GM23338 (cell line): Measurements from ENCODE around the gene MYBPC2. TPM values are rescaled to one million over a fixed set of nuclear protein-coding genes. Genes with fewer than 3 reads are reported as not detected.

ENCODE experiments used
- ATAC-seq: fragments of 200-7000 bp; cut with Tn5 transposase; 3 replicates; pipeline ENCODE4 v1.9.1; 2020
- DNase-seq: peaks from one replicate; pipeline ENCODE4 v3.0.0-alpha.2; 2015; ENCODE audit warnings: low spot score
- H2AFZ ChIP-seq: fragments of 200-600 bp; sonication (generic); 2 replicates; pipeline ENCODE4 v1.8.0; 2016; ENCODE audit warnings: antibody characterized with exemption, mild to moderate bottlenecking, moderate library complexity
- H3F3A ChIP-seq: fragments of 200-600 bp; sonication (generic); replicated peaks from 2 replicates; pipeline ENCODE4 v1.8.0; 2017; ENCODE audit warnings: antibody characterized with exemption, mixed run types, low read depth
- H3K27ac ChIP-seq: fragments of 200-600 bp; sonication (generic); 2 replicates; pipeline ENCODE4 v1.6.1; 2016; ENCODE audit warnings: low read depth
- H3K27me3 ChIP-seq: fragments of 200-600 bp; sonication (generic); 2 replicates; pipeline ENCODE4 v1.8.0; 2016; ENCODE audit warnings: mild to moderate bottlenecking, mixed run types, moderate library complexity; ENCODE audit not compliant: insufficient read depth
- H3K36me3 ChIP-seq: fragments of 200-600 bp; sonication (generic); 2 replicates; pipeline ENCODE4 v1.8.0; 2016; ENCODE audit warnings: mild to moderate bottlenecking; ENCODE audit not compliant: insufficient read depth
- H3K4me1 ChIP-seq: fragments of 200-600 bp; sonication (generic); 2 replicates; pipeline ENCODE4 v1.8.0; 2016; ENCODE audit warnings: mild to moderate bottlenecking, moderate library complexity; ENCODE audit not compliant: insufficient read depth
- H3K4me2 ChIP-seq: fragments of 200-600 bp; sonication (generic); 2 replicates; pipeline ENCODE4 v1.7.1; 2017; ENCODE audit warnings: mixed run types
- H3K4me3 ChIP-seq: fragments of 200-600 bp; sonication (generic); 2 replicates; pipeline ENCODE4 v1.6.1; 2016; ENCODE audit warnings: mixed run types
- H3K79me2 ChIP-seq: fragments of 200-600 bp; sonication (generic); replicated peaks from 2 replicates; pipeline ENCODE4 v1.8.0; 2017; ENCODE audit warnings: mild to moderate bottlenecking; ENCODE audit not compliant: insufficient read depth
- H3K9me2 ChIP-seq: fragments of 200-600 bp; sonication (generic); 2 replicates; pipeline ENCODE4 v1.8.0; 2017; ENCODE audit not compliant: insufficient read depth
- H4K20me1 ChIP-seq: fragments of 200-600 bp; sonication (generic); replicated peaks from 2 replicates; pipeline ENCODE4 v1.8.0; 2017; ENCODE audit warnings: mild to moderate bottlenecking; ENCODE audit not compliant: insufficient read depth
- H3K27ac Mint-ChIP-seq: 2 replicates; pipeline ENCODE4 v1.8.0; 2020; ENCODE audit warnings: inconsistent platforms, mild to moderate bottlenecking, moderate library complexity, mixed read lengths
- H3K27me3 Mint-ChIP-seq: 3 replicates; pipeline ENCODE4 v1.8.0; 2022; ENCODE audit warnings: low read depth, mild to moderate bottlenecking, moderate library complexity, mixed read lengths, inconsistent platforms; ENCODE audit not compliant: insufficient read depth, poor library complexity
- H3K36me3 Mint-ChIP-seq: 3 replicates; pipeline ENCODE4 v1.8.0; 2021; ENCODE audit warnings: low read depth, mild to moderate bottlenecking, inconsistent platforms, moderate library complexity, mixed read lengths
- H3K4me1 Mint-ChIP-seq: 3 replicates; pipeline ENCODE4 v1.8.0; 2020; ENCODE audit warnings: mild to moderate bottlenecking, inconsistent platforms, mixed read lengths
- H3K4me3 Mint-ChIP-seq: 3 replicates; pipeline ENCODE4 v1.8.0; 2021; ENCODE audit warnings: moderate library complexity, mild to moderate bottlenecking, inconsistent platforms, mixed read lengths
- H3K9me3 Mint-ChIP-seq: 3 replicates; pipeline ENCODE4 v1.8.0; 2020; ENCODE audit warnings: moderate library complexity, mild to moderate bottlenecking, inconsistent platforms, mixed read lengths
- CREB1 ChIP-seq: fragments of 250-450 bp; sonication (Bioruptor Pico); IDR thresholded peaks from 2 replicates; pipeline ENCODE4 v1.5.0; 2020; ENCODE audit warnings: low read depth, mild to moderate bottlenecking, moderate library complexity
- ETS1 ChIP-seq: IDR thresholded peaks from 2 replicates; pipeline ENCODE4 v1.6.1; 2016; ENCODE audit warnings: antibody characterized with exemption
- EZH2 ChIP-seq: fragments of 200-600 bp; sonication (generic); IDR thresholded peaks from one replicate; pipeline ENCODE4 v1.8.0; 2017; ENCODE audit warnings: antibody characterized with exemption, mild to moderate bottlenecking, low read depth; ENCODE audit not compliant: unreplicated experiment
- EZH2phosphoT487 ChIP-seq: fragments of 200-600 bp; sonication (generic); IDR thresholded peaks from one replicate; pipeline ENCODE4 v1.8.1; 2018; ENCODE audit warnings: antibody characterized with exemption; ENCODE audit not compliant: unreplicated experiment
- NANOG ChIP-seq: IDR thresholded peaks from 2 replicates; pipeline ENCODE4 v1.6.1; 2016; ENCODE audit warnings: antibody characterized with exemption, borderline replicate concordance
- POLR2AphosphoS5 ChIP-seq: IDR thresholded peaks from 2 replicates; pipeline ENCODE4 v1.6.1; 2016; ENCODE audit warnings: antibody characterized with exemption, low read depth
- STAT1 ChIP-seq: IDR thresholded peaks from one replicate; pipeline ENCODE4 v1.6.1; 2016; ENCODE audit warnings: antibody characterized with exemption; ENCODE audit not compliant: unreplicated experiment
- ZNF114 ChIP-seq: fragments of 250-450 bp; sonication (Bioruptor Pico); IDR thresholded peaks from 2 replicates; pipeline ENCODE4 v1.5.0; 2020; ENCODE audit warnings: mild to moderate bottlenecking, moderate library complexity
- ZNF331 ChIP-seq: fragments of 250-450 bp; sonication (Bioruptor Pico); IDR thresholded peaks from 2 replicates; pipeline ENCODE4 v1.5.0; 2020; ENCODE audit warnings: low read depth, mild to moderate bottlenecking, moderate library complexity
- ZNF462 ChIP-seq: fragments of 250-450 bp; sonication (Bioruptor Pico); IDR thresholded peaks from 2 replicates; pipeline ENCODE4 v1.5.0; 2020; ENCODE audit warnings: mild to moderate bottlenecking, moderate library complexity
- polyA plus RNA-seq: library from polyadenylated mRNA; unstranded; fragments of >200 nt; fragmentation: Nextera tagmentation; extraction: Ambion mirVana; gene quantifications from 2 replicates; pipeline ENCODE4 v1.2.1, GENCODE V29; 2016
- total RNA-seq: library from RNA; depleted of rRNA; stranded (reverse); fragments of >200 nt; shearing (Covaris generic); gene quantifications from 2 replicates; pipeline ENCODE4 v1.2.3, GENCODE V29; 2014
- TF ChIP-seq, protein P1 (sequence below), 2 experiments: fragments of 200-600 bp in 1 of 2; sonication (generic) in 1 of 2; conservative IDR thresholded peaks; 2 replicates each; pipeline versions ENCODE4 v1.5.1 to v1.6.1; 2016 to 2017; ENCODE audit warnings: antibody characterized with exemption in 2 of 2, low read depth in 2 of 2, mild to moderate bottlenecking in 2 of 2, moderate library complexity in 1 of 2

MYBPC2 gene
- total and polyA plus RNA-seq, 2 experiments from 2014 or later = 4.2 to 5.9 TPM

DNA sequence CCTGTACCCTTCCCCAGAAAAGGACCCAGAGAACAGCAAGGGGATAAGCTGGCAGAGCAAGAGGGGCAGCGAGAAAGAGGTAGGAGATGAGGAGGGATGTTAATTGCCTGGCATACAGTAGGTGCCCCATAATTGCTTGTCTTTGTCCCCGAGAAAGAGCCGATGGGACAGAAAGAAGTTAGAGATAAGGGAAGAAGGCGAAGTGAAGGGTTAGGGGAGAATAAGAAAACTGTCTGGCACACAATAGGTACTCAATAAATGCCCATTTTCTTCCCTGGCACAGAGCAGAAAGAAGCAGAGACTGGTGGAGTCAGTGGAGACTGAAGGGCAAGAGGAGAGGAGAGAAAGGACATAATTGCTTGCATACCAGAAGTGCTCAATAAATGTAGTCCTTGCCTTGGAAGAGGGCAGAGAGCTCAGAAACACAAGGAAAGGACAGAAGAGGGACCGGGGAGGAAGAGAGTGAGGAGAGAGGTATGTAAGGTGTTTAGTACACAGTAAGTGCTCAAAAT lies 62.4 kb downstream of the MYBPC2 start (continued):
- TF ChIP-seq, protein P1, sequence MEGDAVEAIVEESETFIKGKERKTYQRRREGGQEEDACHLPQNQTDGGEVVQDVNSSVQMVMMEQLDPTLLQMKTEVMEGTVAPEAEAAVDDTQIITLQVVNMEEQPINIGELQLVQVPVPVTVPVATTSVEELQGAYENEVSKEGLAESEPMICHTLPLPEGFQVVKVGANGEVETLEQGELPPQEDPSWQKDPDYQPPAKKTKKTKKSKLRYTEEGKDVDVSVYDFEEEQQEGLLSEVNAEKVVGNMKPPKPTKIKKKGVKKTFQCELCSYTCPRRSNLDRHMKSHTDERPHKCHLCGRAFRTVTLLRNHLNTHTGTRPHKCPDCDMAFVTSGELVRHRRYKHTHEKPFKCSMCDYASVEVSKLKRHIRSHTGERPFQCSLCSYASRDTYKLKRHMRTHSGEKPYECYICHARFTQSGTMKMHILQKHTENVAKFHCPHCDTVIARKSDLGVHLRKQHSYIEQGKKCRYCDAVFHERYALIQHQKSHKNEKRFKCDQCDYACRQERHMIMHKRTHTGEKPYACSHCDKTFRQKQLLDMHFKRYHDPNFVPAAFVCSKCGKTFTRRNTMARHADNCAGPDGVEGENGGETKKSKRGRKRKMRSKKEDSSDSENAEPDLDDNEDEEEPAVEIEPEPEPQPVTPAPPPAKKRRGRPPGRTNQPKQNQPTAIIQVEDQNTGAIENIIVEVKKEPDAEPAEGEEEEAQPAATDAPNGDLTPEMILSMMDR (conservative IDR thresholded peaks at IDR 0.05; ENCODE audit: low read depth in 2 of 2) = no peak

DNA sequence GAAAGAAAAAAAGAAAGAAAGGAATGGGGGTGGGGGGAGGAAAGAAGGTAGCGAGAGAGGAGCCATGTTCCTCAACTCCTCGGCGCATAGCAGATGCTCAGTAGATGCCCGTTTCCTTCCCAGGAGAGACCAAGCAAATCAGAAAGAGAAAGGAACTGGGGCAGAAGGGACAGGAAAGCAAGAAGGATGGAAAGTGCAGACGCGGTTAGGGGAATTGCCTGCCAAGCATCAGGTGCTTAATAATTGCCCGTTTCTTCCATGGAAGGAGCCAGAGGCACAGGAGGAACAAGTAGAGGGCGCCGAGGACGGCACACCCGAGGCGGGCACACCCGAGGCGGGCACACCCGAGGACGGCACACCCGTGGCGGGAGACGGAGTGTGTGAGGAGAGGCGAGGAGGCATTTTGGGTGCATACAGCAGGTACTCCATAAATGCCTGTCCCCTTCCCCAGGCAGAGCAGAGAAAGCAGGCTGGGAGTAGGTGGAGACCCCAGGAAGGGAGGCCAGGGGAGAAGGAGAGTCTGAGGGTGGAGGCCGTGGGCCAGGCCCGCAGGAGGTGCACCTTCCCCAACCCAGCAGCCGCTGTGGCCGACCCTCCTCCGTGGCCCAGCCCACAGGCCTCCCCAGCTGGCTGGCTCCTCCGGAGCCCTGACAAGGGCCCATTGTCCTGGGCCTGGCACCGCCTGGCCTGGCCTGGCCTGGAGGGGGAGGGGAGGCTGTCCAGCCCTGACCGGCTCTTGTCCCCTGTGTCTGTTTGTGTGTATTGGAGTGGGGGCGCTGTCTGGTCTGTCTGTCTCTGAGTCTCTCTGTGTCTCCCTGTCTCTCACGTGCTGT lies 63.7 kb downstream of the MYBPC2 start:
- no peak overlapping the region for H3K27ac Mint-ChIP-seq
- no peaks in the 10 kb centered on the region for H3K36me3 ChIP-seq
- H3K4me3 Mint-ChIP-seq = no peak overlapping the region
- peaks cover 91% of the 10 kb centered on the region for H3K27me3 ChIP-seq
- DNase-seq (peak; percentile 59), ATAC-seq (no peak)
- H3K79me2 ChIP-seq = no peaks in the 10 kb centered on the region
- H3K4me1 Mint-ChIP-seq = no peaks in the 10 kb centered on the region; the same call in 2 of the 3 replicates
- no peak overlapping the region for H3K4me3 ChIP-seq
- no peaks in the 10 kb centered on the region for H3F3A ChIP-seq
- H3K4me1 ChIP-seq = peaks cover 11% of the 10 kb centered on the region; the same call in 1 of the 2 replicates
- H3K36me3 Mint-ChIP-seq = peaks cover 34% of the 10 kb centered on the region
- no peak overlapping the region; the same call in 1 of the 2 replicates for H3K4me2 ChIP-seq
- peaks cover 58% of the 10 kb centered on the region for H3K9me3 Mint-ChIP-seq
- H3K27me3 Mint-ChIP-seq = peaks cover 10% of the 10 kb centered on the region
- H2AFZ ChIP-seq = no peak overlapping the region
- no peaks in the 10 kb centered on the region for H3K9me2 ChIP-seq
- H4K20me1 ChIP-seq = no peaks in the 10 kb centered on the region
- no peak overlapping the region for H3K27ac ChIP-seq
- TF ChIP-seq ZNF462 (CRISPR knock-in tag) (no peak), ZNF331 (no peak), ETS1 (no peak), STAT1 (no peak), ZNF114 (no peak), NANOG (no peak), CREB1 (CRISPR knock-in tag) (no peak), EZH2 (no peak), EZH2phosphoT487 (no peak), POLR2AphosphoS5 (no peak)
- TF ChIP-seq, protein P1 (conservative IDR thresholded peaks at IDR 0.05; ENCODE audit: low read depth in 2 of 2) = no peak; a peak in 1 of 4 replicates
